ENCODE measurements around the gene SETD3. TPM values are rescaled to one million over a fixed set of nuclear protein-coding genes. Genes with fewer than 3 reads are reported as not detected.

SETD3 gene
- total RNA-seq, 6 experiments from 2014 or later: 42.1 to 53.9 (median 47.0) TPM

DNA sequence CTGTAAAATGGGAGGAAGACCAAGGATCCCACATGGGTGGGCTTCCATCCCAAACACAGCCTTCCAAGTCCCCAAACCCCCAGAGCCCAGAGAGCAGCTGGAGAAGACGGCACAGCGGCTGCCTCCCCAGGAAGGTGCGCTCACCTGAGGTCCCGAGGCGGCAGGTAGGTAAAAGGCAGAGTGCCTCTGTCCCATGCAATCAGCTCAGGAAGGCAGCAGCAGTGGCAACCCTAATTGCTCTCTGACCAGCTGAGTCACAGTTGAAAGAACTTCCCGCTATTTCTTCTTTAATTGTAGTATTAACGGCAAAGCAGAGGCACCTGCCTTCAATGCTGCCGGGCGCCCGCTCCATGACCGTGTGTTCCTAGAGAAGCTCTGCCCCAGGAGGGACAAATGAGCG, 117.6 kb downstream of the SETD3 start:
- no peak for DNase-seq
- no peak overlapping the region for H3K4me3 Mint-ChIP-seq
- H3K36me3 Mint-ChIP-seq (ENCODE audit: low read depth): no peaks in the 10 kb centered on the region
- no peak overlapping the region for H3K27ac Mint-ChIP-seq
- H3K4me1 Mint-ChIP-seq (ENCODE audit: low read depth): no peaks in the 10 kb centered on the region
- peaks cover 19% of the 10 kb centered on the region for H3K27me3 Mint-ChIP-seq (ENCODE audit: insufficient read depth)
- H3K9me3 Mint-ChIP-seq: no peaks in the 10 kb centered on the region
- TF ChIP-seq, protein P1, sequence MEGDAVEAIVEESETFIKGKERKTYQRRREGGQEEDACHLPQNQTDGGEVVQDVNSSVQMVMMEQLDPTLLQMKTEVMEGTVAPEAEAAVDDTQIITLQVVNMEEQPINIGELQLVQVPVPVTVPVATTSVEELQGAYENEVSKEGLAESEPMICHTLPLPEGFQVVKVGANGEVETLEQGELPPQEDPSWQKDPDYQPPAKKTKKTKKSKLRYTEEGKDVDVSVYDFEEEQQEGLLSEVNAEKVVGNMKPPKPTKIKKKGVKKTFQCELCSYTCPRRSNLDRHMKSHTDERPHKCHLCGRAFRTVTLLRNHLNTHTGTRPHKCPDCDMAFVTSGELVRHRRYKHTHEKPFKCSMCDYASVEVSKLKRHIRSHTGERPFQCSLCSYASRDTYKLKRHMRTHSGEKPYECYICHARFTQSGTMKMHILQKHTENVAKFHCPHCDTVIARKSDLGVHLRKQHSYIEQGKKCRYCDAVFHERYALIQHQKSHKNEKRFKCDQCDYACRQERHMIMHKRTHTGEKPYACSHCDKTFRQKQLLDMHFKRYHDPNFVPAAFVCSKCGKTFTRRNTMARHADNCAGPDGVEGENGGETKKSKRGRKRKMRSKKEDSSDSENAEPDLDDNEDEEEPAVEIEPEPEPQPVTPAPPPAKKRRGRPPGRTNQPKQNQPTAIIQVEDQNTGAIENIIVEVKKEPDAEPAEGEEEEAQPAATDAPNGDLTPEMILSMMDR (IDR thresholded peaks at IDR 0.05): no peak

DNA sequence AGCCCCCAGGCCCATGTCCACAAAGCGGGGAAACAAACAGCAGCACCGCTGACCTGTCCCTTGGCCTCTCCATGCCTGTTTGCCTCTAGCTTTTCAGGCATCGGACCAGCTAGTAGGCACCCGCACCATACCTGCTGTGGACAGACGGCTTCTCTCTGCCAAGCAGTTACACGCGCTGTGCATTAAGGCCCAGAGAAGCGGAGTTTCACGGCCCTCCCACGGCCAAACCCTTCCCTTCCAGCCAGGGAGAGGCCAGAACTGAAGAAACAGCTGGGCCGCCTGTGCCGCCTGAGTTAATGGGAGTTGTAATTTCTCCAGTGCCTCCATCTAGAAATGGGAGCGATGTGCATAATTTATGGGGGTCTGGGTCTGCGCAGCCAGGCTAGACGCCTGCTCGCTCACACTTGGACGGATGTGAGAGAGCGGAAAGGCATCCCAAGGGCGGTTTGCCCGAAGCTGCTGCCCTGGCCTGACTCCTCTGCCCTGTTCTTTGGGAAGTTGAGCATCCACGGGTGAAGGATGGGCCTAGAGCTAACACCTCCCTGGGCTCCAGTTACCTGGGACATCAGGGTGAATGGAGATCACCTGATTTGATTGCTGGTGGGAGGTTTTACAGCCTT, 119.0 kb downstream of the SETD3 start:
- Mint-ChIP-seq H3K4me1 (ENCODE audit: low read depth) (no peaks in the 10 kb centered on the region), H3K36me3 (ENCODE audit: low read depth) (no peaks in the 10 kb centered on the region), H3K27ac (no peak overlapping the region), H3K4me3 (no peak overlapping the region), H3K9me3 (no peaks in the 10 kb centered on the region), H3K27me3 (ENCODE audit: insufficient read depth) (peaks cover 23% of the 10 kb centered on the region)
- TF ChIP-seq, protein P1 (IDR thresholded peaks at IDR 0.05): no peak
- DNase-seq: no peak

DNA sequence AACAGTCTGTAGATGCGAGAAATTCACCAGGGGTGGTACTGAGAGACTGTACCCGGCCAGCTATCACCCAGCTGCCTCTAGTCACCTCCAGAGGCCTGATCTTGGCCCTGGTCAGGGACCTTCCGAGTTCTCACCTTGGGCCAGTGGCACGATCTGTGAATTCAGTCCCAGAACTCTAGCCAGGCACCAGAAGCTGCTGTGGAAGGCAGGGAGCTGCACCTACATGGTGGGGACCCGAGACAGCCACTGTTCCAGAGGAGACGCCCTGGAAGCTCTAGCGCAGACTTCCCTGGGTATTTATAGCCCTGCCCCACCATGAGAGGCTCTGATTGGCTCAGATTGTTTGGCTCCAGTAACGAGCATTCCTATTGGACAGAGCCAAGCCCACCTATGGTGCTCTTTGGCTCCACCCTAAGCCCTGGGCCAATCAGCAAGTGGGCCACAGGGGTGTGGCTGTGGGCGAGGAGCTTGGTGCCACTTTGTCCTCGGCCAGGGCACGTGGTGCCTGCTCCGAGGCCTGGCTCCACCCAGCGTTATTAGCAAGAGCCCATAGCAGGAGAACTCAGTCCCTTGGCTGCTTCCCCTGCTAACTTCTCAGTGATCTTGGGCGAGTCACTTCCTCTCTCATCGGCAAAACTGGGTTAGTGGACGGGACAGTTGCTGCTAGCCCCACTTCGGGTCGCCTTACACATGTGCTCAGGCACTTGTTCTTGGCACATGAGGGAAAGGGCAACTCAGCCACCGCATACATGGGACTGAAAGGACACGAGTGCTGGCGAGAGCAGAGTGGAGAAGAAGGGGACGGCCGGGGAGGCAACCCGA, 119.7 kb downstream of the SETD3 start:
- no peaks in the 10 kb centered on the region for H3K9me3 Mint-ChIP-seq

DNA sequence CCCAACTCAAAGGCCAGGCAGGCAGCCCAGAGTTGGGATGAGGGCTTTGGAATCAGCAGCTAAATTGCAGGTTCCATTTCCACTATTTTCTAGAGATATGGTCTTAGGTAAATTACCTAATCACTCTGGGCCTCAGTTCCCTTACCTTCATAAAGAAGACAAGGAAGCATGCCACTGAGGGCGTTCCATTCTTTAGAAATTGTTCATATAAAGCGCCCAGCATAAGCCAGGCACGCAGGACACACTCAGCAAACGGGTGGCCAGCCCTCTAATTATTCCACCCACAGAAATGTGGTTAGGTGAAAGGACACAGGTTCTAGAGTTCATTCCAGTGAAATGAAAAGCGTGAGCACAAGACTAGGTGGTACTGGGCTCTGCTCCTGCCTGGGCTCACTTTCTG, 120.8 kb downstream of the SETD3 start:
- no peaks in the 10 kb centered on the region for H3K9me3 Mint-ChIP-seq
- H3K27me3 Mint-ChIP-seq (ENCODE audit: insufficient read depth): peaks cover 26% of the 10 kb centered on the region
- H3K4me1 Mint-ChIP-seq (ENCODE audit: low read depth): no peaks in the 10 kb centered on the region
- TF ChIP-seq, protein P1 (IDR thresholded peaks at IDR 0.05): no peak
- no peak overlapping the region for H3K27ac Mint-ChIP-seq
- H3K4me3 Mint-ChIP-seq: no peak overlapping the region
- no peak for DNase-seq
- no peaks in the 10 kb centered on the region for H3K36me3 Mint-ChIP-seq (ENCODE audit: low read depth)

More for the DNA sequence above, 119.7 kb downstream of the SETD3 start:
- Mint-ChIP-seq H3K4me1 (ENCODE audit: low read depth) (no peaks in the 10 kb centered on the region), H3K36me3 (ENCODE audit: low read depth) (no peaks in the 10 kb centered on the region), H3K27ac (no peak overlapping the region), H3K27me3 (ENCODE audit: insufficient read depth) (peaks cover 22% of the 10 kb centered on the region), H3K4me3 (no peak overlapping the region)
- no peak for DNase-seq
- TF ChIP-seq, protein P1 (IDR thresholded peaks at IDR 0.05): no peak

DNA sequence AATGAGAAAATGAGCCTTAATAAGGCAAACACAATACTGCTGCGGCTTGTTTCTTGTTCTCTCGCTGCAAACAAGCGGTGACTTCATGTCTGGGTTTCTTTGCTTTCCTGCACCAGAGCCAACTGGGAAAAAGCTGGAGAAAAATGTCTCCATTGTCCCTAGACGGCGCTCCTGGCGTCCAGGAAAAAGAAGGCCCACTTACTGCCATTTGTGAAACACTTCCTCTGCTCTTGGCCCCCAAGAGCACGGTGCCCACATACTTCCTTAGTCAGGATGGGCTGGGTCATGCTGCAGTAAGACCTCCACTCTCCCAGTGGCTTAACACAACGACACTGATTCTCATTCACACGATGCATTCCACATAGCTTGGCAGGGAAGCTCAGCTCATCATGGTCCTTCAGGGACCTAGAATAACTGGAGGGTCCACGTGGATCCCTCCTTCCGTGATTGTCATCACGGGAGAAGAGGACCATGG, 122.7 kb downstream of the SETD3 start:
- Mint-ChIP-seq H3K27ac (no peak overlapping the region), H3K9me3 (no peaks in the 10 kb centered on the region), H3K4me3 (no peak overlapping the region), H3K36me3 (ENCODE audit: low read depth) (no peaks in the 10 kb centered on the region), H3K27me3 (ENCODE audit: insufficient read depth) (peaks cover 17% of the 10 kb centered on the region), H3K4me1 (ENCODE audit: low read depth) (no peaks in the 10 kb centered on the region)
- TF ChIP-seq, protein P1 (IDR thresholded peaks at IDR 0.05): no peak
- DNase-seq: no peak

All from HFFc6 (cell line).